NCI-H2107 (cell line): ENCODE measurements around the gene MME.

ENCODE experiments used
- DNase-seq: peaks from one replicate; lab custom pipeline; 2025; lab: John Stamatoyannopoulos, UW

MME gene

GRCh38 chr3:155079746-155080487 is at the start of gene MME:
TSS of gene MME (plus strand) at chr3:155080319. CDS start at chr3:155084168, 3,849 bp downstream.
- no peak for DNase-seq

GRCh38 chr3:155031186-155031585 is 48.9 kb upstream of the MME start:
- no peak for DNase-seq

GRCh38 chr3:155032918-155033317 is 47.2 kb upstream of the MME start:
- DNase-seq, result no peak

- no peak for DNase-seq
Measured at GRCh38 chr3:155034786-155035185, 45.3 kb upstream of the MME start.

DNA sequence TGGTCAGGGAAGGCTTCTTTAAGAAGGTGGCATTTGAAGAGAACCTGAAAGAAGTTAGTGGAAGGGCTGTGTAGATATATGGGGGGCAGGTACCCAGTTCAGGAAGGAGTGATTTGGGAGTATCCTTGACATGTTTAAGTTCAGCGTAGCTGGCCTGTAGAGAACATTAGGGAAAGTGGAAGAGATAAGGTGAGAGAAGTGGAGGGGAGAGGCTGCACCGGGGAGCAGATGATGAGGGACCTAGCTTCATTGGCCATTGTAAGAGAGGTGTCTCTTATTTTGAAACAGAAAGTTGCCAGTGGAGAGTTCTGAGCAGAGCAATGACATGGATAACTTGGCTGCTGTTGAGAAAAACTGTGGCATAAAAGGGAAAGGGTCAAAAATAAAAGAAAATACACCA is 44.6 kb upstream of the MME start:
- no peak for DNase-seq

DNA sequence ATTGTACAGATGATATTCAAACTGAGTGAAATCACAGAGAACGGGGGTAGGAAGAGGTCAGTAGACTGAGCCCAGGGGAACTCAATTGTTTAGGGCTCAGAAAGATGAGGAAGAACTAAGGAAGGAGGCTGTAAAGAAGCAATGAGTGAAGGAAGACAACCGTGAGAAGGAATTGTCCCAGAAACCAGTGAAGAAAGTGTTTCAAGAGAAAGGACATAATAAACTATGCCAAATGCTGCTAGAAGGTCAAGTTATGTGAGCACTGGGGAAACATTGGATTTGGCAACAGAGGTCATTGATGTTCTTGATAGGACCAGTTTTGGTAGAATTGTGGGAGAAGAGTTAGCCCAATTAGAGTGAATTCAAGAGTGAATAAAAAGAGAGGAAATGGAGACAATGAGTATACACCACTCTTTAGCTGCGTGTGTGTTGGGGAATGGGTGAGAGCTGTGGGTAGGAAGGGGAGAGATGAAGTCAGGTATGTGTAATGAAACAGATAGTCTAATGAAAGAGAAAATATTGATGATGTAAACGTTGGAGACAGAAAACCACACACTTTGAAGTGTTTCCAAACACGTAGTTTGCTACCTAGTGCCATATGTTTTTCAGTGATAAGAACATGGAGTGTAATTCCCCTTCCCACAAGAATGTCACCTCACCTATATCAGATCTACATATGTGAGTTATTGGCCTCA is 42.5 kb upstream of the MME start:
- DNase-seq, result no peak

DNA sequence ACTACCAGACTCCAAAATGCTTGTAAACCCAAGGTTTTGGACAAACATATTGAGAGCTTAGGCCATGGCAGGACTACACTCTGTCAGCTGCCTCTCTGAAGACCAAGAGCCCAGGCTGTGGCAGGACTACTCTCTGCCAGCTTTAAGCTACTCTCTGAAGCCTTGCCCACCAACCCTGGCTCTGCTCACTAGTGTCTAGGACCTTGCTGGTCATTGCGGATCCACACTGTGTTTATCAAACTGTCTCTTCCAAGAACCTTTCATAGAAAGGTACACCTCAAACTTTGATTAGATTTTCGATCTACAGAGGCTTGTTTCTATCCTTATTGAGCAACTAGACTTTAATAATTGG is 41.9 kb upstream of the MME start:
- no peak for DNase-seq

GRCh38 chr3:155046935-155047334 is 33.2 kb upstream of the MME start:
- DNase-seq, result no peak

DNA sequence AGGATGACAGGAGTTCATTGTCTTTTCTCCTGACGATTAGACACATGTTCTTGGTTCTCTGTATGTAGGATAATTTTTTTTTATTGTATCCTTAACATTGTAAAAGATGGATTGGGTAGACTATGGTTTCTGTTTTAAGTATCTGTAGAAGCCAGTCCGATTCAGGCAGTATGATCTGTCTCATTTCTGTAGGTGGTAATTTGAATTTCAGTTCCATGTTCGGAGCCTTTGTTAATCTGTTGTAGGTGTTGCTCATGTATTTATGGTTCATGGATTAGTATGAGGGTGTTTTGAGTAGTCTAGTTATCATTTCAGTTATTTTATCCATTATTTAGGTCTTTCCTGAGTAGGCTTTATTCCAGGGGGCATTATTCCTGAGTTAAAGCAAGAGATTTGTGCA is 32.4 kb upstream of the MME start:
- DNase-seq, result no peak

GRCh38 chr3:155049959-155050358 is 30.2 kb upstream of the MME start:
- no peak for DNase-seq

- DNase-seq, result no peak
Measured at GRCh38 chr3:155052470-155052869, 27.6 kb upstream of the MME start.

DNA sequence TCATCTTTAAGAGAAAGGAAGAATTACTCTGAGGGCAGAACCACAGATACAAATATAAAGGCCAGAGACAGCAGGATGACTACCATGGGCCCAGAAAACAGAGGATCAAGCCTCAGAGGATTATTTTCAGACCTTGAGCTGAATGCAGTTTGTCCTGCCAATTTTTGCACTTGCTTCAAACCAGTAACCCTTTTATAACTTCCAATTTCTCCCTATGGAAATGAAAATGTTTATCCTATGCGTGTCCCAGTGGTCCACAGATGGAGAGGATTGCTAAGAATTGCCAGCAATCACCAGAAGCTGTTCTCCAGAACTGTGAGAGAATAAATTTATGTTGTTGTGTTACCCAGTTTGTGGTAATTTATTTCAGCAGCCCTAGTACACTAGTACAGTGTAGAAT is 26.4 kb upstream of the MME start:
- DNase-seq, result no peak

DNA sequence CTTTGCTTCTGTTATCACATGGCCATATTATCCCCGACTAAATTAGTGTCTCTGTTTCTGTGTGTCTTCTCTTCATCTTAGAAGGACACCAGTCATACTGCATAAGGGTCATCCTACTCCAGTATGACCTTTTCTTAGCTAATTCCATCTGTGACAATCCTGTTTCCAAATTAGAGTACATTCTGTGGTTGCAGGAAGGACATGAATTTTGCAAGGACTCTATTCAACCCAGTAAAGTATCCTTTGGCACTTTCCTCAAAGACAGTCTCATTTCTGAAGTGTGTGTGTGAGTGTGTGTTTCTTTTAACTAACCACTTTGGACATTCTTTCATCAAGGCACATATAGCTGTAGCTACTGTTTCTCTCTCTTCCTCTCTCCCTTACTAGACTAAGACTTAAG is 15.2 kb upstream of the MME start:
- DNase-seq, result no peak

DNA sequence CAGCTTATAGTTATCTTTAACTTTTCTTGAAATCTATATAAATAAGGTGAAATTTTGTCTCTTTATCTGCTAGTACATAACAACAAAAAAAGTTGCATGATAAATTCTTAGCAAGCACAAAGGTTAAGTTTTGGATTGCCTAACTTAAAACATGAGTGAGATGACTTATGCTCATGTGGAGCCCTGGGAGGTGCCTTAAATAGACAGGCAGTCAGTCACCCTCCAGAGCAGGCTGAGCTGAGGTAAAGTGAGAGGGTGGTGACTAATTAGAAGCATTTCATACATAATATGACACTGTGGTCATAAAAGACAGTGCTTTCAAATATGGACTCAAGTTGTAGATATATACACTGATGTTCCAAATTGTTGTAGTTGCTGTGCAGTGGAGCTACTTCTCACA is 14.6 kb upstream of the MME start:
- no peak for DNase-seq

GRCh38 chr3:155069729-155070128 is 10.4 kb upstream of the MME start:
- no peak for DNase-seq

- no peak for DNase-seq
Measured at GRCh38 chr3:155070316-155070715, 9.8 kb upstream of the MME start.

- no peak for DNase-seq
Measured at GRCh38 chr3:155070932-155071387, 9.2 kb upstream of the MME start.

DNA sequence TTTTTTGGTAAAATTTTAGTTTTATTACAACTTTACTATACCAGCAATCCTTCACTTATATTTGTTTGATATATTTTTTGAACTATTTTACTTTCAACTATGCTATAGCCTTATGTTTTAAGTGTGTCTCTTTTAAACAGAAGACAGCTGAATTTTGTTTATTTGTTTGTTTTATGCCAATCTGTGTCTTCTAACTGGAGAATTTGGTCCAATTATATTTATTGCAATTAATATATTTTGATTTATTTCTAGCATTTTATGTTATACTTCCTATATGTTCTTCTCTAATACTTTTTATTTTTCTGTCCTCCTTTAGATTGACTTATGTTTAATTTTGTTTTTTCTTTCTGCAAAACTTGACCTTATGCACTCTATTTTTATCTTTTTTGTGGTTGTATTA is 4.9 kb upstream of the MME start:
- no peak for DNase-seq

DNA sequence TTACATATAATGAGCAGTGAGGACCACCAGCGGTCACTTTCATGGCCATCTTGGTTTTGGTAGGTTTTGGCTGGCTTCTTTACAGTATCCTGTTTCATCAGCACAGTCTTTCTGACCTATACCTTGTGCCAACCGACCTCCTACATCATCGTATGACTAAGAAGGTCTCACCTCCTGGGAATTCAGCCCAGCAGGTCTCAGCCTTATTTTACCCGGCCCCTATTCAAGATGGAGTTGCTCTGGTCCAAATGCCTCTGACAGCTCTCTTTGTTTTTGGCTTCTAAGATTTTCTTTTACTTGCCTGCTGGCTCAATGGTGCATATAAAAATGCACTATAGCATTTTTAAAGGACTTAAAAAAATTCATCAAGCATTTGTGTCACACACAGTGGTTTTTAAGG is 3.2 kb upstream of the MME start:
- DNase-seq, result no peak

- DNase-seq, result no peak
Measured at GRCh38 chr3:155078711-155079467, 1.2 kb upstream of the MME start.

DNA sequence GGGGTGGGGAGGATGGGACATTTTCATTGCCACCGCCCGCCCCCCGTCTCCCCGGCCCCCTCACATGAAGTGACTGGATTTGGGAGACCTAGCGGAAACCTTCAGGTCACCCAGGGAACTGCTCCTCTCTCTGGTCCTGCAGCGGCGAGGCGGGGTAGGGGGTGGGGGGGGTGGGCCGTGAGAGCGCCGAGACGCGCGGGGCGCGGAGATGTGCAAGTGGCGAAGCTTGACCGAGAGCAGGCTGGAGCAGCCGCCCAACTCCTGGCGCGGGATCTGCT is 712 bp upstream of the MME start:
- no peak for DNase-seq

DNA sequence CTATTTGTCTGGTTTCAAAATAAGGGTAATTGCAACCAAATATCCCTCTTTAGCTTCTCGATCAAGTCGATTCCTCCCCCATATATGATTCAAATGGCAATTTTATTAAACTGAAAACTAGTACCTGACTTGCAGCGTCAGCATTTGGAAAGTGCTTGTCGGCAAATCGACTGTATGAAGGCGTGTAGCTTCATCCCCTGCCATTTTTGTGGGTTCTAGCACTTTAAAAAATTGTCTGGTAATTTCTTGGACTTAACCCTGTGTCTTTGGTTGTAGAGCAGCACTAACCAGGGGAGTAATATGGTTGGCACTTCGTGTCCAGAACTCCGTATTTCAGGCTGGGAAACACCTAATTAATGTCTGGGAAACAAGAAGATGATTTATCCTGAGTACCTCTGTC is 573 bp downstream of the MME start:
- DNase-seq, result no peak

DNA sequence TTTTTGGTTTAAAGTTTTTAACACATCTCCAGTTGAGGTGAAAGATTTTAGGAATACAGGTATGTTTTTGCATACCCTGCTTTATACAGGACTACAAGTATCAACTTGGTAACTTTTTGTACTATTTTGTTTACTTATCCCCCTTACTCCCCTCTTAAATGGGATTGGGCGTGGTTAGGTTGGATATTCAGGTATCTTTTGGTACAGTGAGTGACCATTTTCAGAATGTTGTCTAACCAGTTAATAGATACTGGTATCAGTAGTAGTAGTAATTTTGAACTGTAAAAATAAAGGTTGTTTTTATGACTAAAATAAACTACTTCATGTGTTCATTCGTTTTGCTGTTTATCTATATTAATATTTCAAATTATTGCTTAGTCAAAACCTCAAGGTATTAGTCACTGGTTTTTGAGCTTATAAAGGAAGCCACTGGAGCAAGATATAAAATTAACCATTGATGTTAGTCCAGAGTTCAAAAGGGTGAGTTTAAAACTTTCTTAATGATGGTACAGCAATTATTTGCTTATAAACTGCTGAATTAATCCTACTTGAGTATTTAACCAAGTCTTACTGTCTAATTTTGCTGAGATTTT is 3.3 kb downstream of the MME start:
- DNase-seq, result no peak
